K562 treated with DMSO at 1 percent for 24 hours (cell line): ENCODE results near the gene LHX4. TPM values are rescaled to one million over a fixed set of nuclear protein-coding genes. Genes with fewer than 3 reads are reported as not detected.

ENCODE experiments used
- total RNA-seq: library from RNA; unstranded; fragments of 300-600 nt; gene quantifications from 2 replicates; pipeline ENCODE4 v1.2.3, GENCODE V29; 2022; ENCODE audit warnings: low read depth; ENCODE audit not compliant: insufficient read depth

Gene LHX4
- total RNA-seq: 0.20 and 0.28 TPM in 2 replicates

GRCh38 chr1:180229483-180230415 is at the start of gene LHX4:
TSS of gene LHX4 (plus strand) at chr1:180230264. CDS start at chr1:180230530, 266 bp downstream.

Other genes with a start within 250 kb of the LHX4 start
- gene QSOX1, start 75.4 kb upstream of the LHX4 start, total RNA-seq: 135 and 154 TPM in 2 replicates